Measurements from ENCODE around the gene SH3PXD2B. TPM values are rescaled to one million over a fixed set of nuclear protein-coding genes. Genes with fewer than 3 reads are reported as not detected.

Gene SH3PXD2B
- total and polyA plus RNA-seq, 2 of the 13 experiments (the other 11 are each of a cell fraction or from before 2014, with no cell fraction given): 3.4 to 4.6 TPM

GRCh38 chr5:172428224-172429166, 25.8 kb downstream of the SH3PXD2B start (continued):
- TF ChIP-seq ZNF646 (CRISPR knock-in tag; IDR thresholded peaks at IDR 0.05) (peak; percentile 47; the same call in 1 of the 2 replicates), ZNF772 (CRISPR knock-in tag; IDR thresholded peaks at IDR 0.05) (no peak), SOX6 (IDR thresholded peaks at IDR 0.05) (no peak), SOX6 (CRISPR knock-in tag; IDR thresholded peaks at IDR 0.05) (peak; percentile 83), CCAR2 (optimal IDR thresholded peaks at IDR 0.05; ENCODE audit: low read depth, low read length) (no peak), ZNF574 (CRISPR knock-in tag; IDR thresholded peaks at IDR 0.05) (peak; percentile 60; the same call in 1 of the 2 replicates), ZNF12 (CRISPR knock-in tag; IDR thresholded peaks at IDR 0.05) (no peak), ZNF407 (CRISPR knock-in tag; IDR thresholded peaks at IDR 0.05; ENCODE audit: not compliant biosample characterization) (no peak), ZNF180 (CRISPR knock-in tag; IDR thresholded peaks at IDR 0.05; ENCODE audit: borderline replicate concordance, low read depth) (no peak), ZNF354B (CRISPR knock-in tag; IDR thresholded peaks at IDR 0.05) (no peak)
